GM18508 (cell line): ENCODE measurements around the gene DDA1.
"Not testable (repeated sequence)": the region's sequence is repeated elsewhere in the genome, so short reads cannot be mapped to it uniquely, and the experiment has no call there.

Source experiments
- ATAC-seq: cut with Tn5 transposase; IDR thresholded peaks from one replicate; pipeline ENCODE4 v1.9.1; 2021; ENCODE audit warnings: moderate number of reproducible peaks; ENCODE audit not compliant: insufficient read depth, unreplicated experiment

The DDA1 gene

GRCh38 chr19:17286263-17286662 lies 23.1 kb upstream of the DDA1 start:
- no peak for ATAC-seq

- ATAC-seq = no peak
Observed at GRCh38 chr19:17286752-17287151, 22.6 kb upstream of the DDA1 start.

DNA sequence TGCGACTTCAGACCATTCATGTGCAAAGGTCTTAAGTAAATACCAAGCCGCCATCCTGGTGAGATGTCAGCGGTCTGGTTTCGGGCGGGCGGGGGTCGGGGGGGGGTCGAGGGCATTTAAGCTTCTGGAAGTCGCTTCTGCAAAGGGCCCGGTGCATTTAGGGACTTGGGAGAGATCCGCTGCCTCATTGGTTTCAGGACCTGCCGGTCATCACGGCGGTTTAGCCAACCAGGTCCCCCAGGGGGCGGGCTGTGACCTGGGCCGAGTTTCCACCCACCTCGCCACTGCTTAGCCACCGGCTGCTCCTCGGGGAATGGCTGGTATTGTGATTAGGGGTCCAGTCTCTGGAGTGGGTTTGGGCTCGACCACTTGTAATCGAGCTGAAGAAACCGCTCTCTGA lies 19.9 kb upstream of the DDA1 start:
- no peak for ATAC-seq

GRCh38 chr19:17292301-17293074 lies 16.9 kb upstream of the DDA1 start:
- ATAC-seq = no peak

DNA sequence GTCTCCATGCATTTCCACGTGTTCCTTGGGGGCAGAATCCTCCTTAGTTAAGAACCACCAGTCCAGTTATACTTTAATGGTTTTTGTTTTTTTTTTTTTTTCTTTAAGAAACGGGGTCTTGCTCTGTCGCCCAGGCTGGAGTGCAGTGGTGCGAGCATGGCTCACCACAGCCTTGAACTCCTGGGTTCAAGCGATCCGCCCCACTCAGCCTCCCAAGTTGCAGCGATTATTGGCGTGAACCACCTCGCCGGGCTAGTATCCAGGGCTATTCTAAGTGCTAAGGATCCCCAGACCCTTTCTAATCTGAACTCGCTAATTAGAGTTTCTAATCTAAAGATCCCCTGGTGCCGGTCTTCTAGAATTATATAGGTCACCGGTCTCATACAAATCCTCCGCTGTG lies 15.8 kb upstream of the DDA1 start:
- ATAC-seq = no peak

- no peak for ATAC-seq
Observed at GRCh38 chr19:17294051-17294891, 15.1 kb upstream of the DDA1 start.

GRCh38 chr19:17295551-17295950 lies 13.8 kb upstream of the DDA1 start:
- ATAC-seq = not testable (repeated sequence)

DNA sequence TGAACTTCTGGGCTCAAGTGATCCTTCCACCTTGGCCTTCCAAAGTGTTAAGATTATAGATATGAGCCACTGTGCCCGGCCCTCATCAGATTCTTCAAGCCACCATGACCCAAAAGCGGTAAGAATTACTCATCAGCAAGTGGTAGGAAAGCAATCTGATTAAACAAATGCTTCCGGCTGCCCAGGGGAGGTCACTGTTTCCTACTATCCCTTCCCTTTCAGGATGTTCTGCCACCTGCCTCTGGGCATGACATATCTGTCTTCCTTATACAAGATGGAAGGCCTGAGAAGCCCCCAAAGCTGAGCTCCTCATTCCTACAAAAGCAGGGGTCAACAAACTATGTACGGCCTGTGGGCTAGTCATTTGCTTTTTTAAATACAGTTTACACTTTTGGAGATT lies 13.1 kb upstream of the DDA1 start:
- ATAC-seq = no peak

GRCh38 chr19:17296976-17297375 lies 12.4 kb upstream of the DDA1 start:
- ATAC-seq = no peak

DNA sequence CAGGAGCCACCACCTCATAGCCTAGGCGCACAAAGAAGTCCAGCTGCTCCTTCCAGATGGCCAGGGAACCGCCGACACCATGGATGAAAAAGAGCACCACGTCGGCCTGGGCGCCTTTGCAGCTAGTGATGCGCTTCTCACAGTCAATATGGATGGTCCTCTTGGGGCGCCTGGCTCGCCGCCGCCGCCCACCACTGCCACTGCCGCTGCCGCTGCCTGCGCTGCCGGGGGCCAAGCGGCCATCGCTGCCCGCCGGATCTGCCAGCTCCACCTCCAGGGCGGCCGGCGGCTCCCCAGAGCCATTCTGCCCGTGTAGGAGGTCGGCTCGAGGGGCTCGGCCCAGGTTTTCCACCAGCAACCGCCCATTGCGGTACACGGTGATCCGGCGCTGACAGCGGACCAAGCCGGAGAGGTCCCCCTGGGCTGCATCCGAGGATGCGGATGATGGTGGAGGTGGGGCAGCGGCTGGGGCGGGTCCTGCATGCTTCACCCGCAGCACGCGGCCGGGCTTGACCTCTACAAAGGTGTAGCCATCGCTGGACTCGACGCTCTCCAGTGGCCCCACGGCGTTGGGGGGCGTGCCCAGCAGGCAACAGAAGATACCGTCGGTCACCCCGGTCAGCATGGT lies 8.3 kb upstream of the DDA1 start:
- ATAC-seq = no peak

DNA sequence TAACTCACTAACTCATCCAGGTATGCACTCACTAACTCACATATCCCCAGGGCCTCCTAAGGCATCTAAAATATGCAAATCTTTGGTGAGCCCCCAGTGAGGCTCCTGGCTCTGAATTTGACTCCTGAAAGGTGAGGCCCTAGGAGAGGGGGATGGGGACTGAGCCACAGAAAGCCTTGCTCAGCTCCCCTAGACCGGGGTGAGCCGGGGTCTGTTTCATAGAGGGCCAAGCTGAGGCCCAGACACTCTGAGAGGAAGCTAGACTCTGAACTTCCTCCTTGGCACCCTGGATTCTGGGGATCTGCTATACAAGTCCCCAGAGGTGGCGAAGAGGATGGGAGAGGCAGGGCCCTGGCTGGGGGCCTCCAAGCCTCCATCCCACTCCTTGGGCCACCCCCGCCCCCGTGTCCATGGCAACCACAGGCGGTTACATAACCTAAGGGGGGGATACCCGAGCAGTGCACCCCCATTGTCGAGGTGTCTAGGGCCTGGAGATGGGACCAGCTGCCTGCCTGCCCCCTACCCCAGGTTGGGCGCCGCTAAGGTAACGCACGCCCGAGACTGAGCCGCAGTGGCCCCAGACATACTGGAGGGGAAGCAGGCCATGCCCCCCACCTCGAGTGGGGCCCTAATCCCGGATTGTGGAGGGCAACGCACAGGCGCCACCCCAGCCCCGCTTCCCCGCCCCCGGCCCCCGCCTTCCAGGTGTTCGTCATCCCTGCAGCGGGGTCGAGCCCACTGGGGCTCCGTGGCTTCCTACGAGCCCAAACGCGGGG lies 6.8 kb upstream of the DDA1 start:
- no peak for ATAC-seq

DNA sequence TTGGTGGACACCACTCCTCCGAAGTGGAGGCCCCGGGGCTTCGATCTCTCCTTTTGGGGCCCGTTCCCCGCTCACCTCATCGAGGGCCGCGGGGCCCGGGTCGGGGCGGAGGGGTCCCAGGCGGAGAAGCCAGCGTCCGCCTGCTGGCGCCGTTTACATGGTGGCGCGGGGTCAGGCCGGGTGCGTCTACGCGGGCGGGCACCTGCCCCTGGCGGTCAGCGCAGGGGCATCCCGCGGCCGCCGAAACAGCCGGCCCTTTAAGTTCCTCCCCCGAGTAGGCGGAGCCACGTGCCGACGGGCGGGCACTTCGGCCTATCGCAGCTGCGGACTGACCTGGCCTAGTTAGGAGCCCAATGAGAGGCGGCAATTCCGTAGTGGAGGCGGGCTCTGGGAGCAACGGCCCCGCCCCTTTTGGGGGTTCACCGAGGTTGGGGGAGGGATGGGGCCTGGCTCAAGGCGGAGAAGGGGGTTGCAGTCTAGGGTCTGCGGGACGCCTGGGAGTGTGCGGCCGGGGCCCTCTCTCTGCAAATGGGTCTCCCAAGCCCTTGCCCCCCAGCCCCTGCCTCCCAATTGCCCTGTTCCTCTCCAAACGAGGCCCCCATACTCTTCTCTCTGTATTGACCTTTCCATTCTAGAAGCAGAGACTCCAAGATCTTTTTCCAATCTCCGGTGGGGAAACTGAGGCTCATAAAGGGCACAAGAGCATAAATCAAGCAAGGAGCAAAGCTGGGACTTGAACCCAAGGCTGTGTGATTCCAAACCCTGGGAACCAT lies 6.0 kb upstream of the DDA1 start, which contains the start of gene ABHD8:
ABHD8 (minus strand) TSS at position 259 of the 773 bp plus-strand sequence. CDS start 1,809 bp downstream, outside the sequence.
- ATAC-seq = no peak

- ATAC-seq = no peak
Observed at GRCh38 chr19:17303940-17304267, 5.5 kb upstream of the DDA1 start.

- no peak for ATAC-seq
Observed at GRCh38 chr19:17304386-17305215, 4.8 kb upstream of the DDA1 start.

DNA sequence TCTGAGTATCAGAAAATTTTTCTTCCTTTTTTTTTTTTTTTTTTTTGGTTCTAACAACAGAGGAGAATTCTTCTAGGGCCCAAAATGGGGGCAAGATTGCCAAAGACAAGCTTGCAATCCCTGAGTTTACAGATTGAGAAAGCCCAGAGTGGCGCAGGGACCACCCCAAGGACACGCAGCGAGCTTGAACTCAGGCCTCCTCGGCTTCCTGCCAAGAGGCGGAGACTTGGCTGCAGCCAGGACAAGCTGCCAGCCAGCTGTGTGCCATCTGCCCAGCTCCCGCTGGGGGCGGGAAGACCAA lies 4.2 kb upstream of the DDA1 start:
- ATAC-seq = no peak

- peak; percentile 70 for ATAC-seq
Observed at GRCh38 chr19:17305517-17306284, 3.7 kb upstream of the DDA1 start, which contains the start of gene MRPL34. Gene MRPL34, plus strand, starts transcription at chr19:17305872. Its CDS starts 21 bp downstream, at chr19:17305893.

GRCh38 chr19:17306285-17306714 lies 3.1 kb upstream of the DDA1 start:
- no peak for ATAC-seq

- no peak for ATAC-seq
Observed at GRCh38 chr19:17307876-17308377, 1.4 kb upstream of the DDA1 start.
